Stimulated activated CD4-positive, alpha-beta T cell treated with anti-CD3 and anti-CD28 coated beads, TNF-alpha, amount 100 ng/mL, for 24 hours (primary cell): Measurements from ENCODE around the gene DOLPP1.

Experiments
- DNase-seq, 3 experiments: peaks; one replicate each; pipeline ENCODE4 v3.0.0-alpha.2; 2020; ENCODE audit warnings: low read depth in 3 of 3

The DOLPP1 gene

DNA sequence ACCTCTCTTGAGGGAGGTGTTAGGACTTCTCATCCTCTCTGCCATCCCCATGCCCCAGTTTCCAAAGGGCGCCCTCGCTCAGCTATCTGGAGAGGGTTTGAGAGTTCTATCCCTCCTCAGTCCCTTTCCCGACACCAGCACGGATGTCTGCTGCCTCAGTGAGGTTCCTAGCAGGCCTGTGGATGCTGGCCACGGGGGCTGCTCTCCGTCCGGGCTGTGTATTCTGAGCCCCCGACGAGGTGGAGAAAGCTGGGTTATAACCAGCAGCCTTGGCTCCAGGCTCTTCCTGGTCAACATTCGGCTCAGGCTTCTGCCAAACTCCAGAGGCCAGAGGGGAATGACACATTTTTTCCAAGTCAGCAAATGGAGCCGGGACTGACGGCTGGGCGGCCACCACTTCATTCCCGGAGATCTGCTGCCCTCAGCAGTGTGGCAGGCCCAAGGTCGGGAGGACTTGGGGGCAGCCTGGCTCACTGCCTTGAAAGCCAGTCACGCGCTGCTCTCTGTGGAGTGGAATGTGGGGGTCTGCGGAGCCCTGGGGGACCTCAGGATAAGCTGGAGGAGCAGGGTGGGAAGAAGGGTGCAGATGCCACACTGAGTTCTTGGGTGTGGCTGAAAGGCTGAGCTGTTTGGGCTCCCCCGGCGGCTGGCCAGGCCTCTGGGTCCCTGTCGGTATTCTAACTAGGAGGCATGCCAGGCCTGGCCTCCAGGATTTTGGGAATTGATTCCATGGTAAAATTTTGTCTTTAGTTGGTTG, 57.7 kb downstream of the DOLPP1 start:
- DNase-seq, result no peak

DNA sequence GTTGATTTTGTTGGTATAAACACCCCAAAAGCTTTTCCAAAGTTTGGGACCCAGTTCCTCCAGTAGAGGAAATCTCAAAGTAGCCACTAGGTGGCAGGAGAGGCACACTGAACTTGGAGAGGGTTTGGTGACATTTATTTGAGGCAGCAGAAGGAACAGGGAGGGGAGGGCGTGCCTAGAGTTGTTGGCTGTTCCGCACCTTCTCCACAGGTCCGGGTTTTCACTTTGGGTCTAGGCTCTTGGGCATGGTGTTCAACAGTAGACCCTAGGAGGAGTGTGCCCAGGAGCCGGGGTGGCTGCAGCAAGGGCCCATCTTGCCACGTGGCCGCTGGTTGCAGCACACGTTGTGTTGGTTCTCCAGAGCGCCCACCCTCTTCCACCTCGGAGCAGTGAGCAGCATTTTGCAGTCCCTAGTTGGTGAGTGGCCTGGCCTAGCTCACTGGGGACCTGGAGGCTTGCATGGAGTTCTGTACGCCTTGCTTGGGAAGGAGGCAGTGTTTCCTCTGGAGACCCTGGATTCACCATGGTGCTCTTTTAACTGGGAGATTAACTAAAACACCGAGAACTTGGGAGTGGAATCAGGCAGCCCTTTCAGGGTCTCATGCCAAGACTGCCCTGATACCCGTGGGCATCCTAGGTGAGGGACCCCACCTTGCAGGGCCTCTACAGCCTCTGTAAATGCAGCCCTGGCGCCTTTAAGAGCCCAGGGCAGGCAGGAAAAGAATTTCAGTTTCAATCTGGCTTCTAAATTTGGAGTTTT, 58.5 kb downstream of the DOLPP1 start:
- peak; percentile 52 to 69 (median 64) for DNase-seq

DNA sequence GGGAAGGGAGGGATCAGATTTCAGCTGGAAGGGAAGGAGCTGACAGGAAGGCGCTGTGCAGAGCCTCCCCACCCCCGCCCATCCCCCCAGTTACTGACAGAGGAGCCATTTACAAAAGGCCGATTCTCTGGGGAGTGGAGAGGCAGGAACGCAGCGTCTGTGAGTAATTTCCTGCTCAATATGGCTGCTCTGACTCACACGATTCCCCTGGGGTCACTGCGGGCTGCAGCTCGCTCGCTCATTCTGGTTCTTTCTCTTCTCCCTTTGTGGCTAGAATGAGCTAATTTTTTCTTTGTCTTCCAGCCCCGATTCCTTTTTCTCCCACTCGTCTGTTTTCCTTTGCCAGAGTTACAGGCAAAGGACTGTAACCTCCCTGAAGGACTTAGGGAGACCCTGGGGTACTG, 59.1 kb downstream of the DOLPP1 start:
- DNase-seq, result peak; percentile 60 to 78 (median 71)
